Keratinocyte (primary cell): Measurements from ENCODE around the gene CWH43. TPM values are rescaled to one million over a fixed set of nuclear protein-coding genes. Genes with fewer than 3 reads are reported as not detected.

Experiments used
- DNase-seq: peaks from one replicate; pipeline ENCODE4 v3.0.0-alpha.2; 2011; ENCODE audit warnings: low read depth, missing footprints, low spot score
- FAIRE-seq: peaks from 2 replicates; lab custom pipeline; 2011; peaks lifted over from hg19 to GRCh38; lab: Jason Lieb, UNC
- H2AFZ ChIP-seq: 2 replicates; pipeline ENCODE4 v1.6.0; 2012; ENCODE audit warnings: low read length, control low read depth, inconsistent platforms; ENCODE audit not compliant: control insufficient read depth
- H3K27ac ChIP-seq: 2 replicates; pipeline ENCODE4 v1.5.1; 2011; ENCODE audit warnings: low read length; ENCODE audit not compliant: control insufficient read depth, insufficient read depth
- H3K27me3 ChIP-seq: 3 replicates; pipeline ENCODE4 v1.6.0; 2011; ENCODE audit warnings: low read length; ENCODE audit not compliant: control insufficient read depth, insufficient read depth; ENCODE audit errors: extremely low read depth
- H3K36me3 ChIP-seq, 2 experiments: 2 replicates in 1 of 2; 3 replicates in 1 of 2; pipeline ENCODE4 v1.5.1; 2011; ENCODE audit warnings: low read length in 2 of 2, mild to moderate bottlenecking in 1 of 2; ENCODE audit not compliant: control insufficient read depth in 2 of 2, insufficient read depth in 2 of 2; ENCODE audit errors: extremely low read depth in 1 of 2
- H3K4me1 ChIP-seq: 3 replicates; pipeline ENCODE4 v1.5.1; 2011; ENCODE audit warnings: low read length; ENCODE audit not compliant: control insufficient read depth, insufficient read depth; ENCODE audit errors: extremely low read depth
- H3K4me2 ChIP-seq: 3 replicates; pipeline ENCODE4 v1.6.0; 2011; ENCODE audit warnings: low read depth, low read length; ENCODE audit not compliant: control insufficient read depth, insufficient read depth; ENCODE audit errors: extremely low read depth
- H3K4me3 ChIP-seq, 3 experiments: fragments of 200-600 bp in 1 of 3; sonication (generic) in 1 of 3; 2 replicates in 2 of 3; 3 replicates in 1 of 3; pipeline ENCODE4 v1.5.1; 2011 to 2016; ENCODE audit warnings: low read length in 3 of 3, mild to moderate bottlenecking in 3 of 3, control low read depth in 2 of 3, inconsistent platforms in 1 of 3, low read depth in 1 of 3, mixed read lengths in 1 of 3, mixed run types in 1 of 3, moderate library complexity in 1 of 3; ENCODE audit not compliant: control insufficient read depth in 2 of 3, insufficient read depth in 2 of 3; ENCODE audit errors: extremely low read depth in 1 of 3
- H3K79me2 ChIP-seq: 2 replicates; pipeline ENCODE4 v1.6.0; 2012; ENCODE audit warnings: low read length; ENCODE audit not compliant: control insufficient read depth, insufficient read depth
- H3K9ac ChIP-seq: 3 replicates; pipeline ENCODE4 v1.6.0; 2011; ENCODE audit warnings: low read length; ENCODE audit not compliant: control insufficient read depth, insufficient read depth; ENCODE audit errors: extremely low read depth
- H3K9me1 ChIP-seq: 3 replicates; pipeline ENCODE4 v1.6.0; 2011; ENCODE audit warnings: low read length; ENCODE audit not compliant: control insufficient read depth, insufficient read depth; ENCODE audit errors: extremely low read depth
- H3K9me3 ChIP-seq: 2 replicates; pipeline ENCODE4 v1.5.1; 2012; ENCODE audit warnings: low read depth, low read length; ENCODE audit not compliant: control insufficient read depth
- H4K20me1 ChIP-seq: 3 replicates; pipeline ENCODE4 v1.6.0; 2011; ENCODE audit warnings: low read length; ENCODE audit not compliant: control insufficient read depth, insufficient read depth; ENCODE audit errors: extremely low read depth
- CTCF ChIP-seq, 3 experiments: IDR thresholded peaks in 1 of 3; conservative IDR thresholded peaks in 1 of 3; optimal IDR thresholded peaks in 1 of 3; 2 replicates in 2 of 3; 3 replicates in 1 of 3; pipeline versions ENCODE3 to v1.5.1; 2011; ENCODE audit warnings: low read length in 3 of 3, mild to moderate bottlenecking in 3 of 3, moderate library complexity in 2 of 3, control low read depth in 1 of 3, inconsistent platforms in 1 of 3; ENCODE audit not compliant: insufficient read depth in 2 of 3; ENCODE audit errors: extremely low read depth in 1 of 3
- EZH2 ChIP-seq: IDR thresholded peaks from one replicate; pipeline ENCODE4 v1.6.1; 2012; ENCODE audit warnings: inconsistent platforms, mild to moderate bottlenecking, low read length, moderate library complexity
- dilution Hi-C: fragments of 300-500 bp; cut with MboI; formaldehyde crosslinking; loops from one replicate; pipeline ENCODE4 v1.7.0; 2020; ENCODE audit warnings: low sequenced_read_pairs; ENCODE audit not compliant: extremely low pct_ligation_motif_present
- polyA plus RNA-seq, 5 experiments: library from polyadenylated mRNA; depleted of rRNA in 3 of 5; stranded (reverse) in 3 of 5; stranded (forward) in 1 of 5; unstranded in 1 of 5; fragments of >200 nt; gene quantifications; 1 replicate in 1 of 5; 2 replicates in 3 of 5; 3 replicates in 1 of 5; pipeline versions ENCODE4 v1.2.1 to v1.2.3, GENCODE V29; 2011 to 2012; ENCODE audit warnings: missing spikeins in 2 of 5, low read depth in 1 of 5, low replicate concordance in 1 of 5

The CWH43 gene
- polyA plus RNA-seq, 1 donor (not counting 4 experiments of a cell fraction or from before 2014, with no cell fraction given) = 10.9 TPM

- Histone ChIP-seq H3K4me1 (no peaks in the 10 kb centered on the region), H3K9me3 (no peaks in the 10 kb centered on the region), H2AFZ (no peak overlapping the region), H3K4me2 (no peak overlapping the region), H3K4me3 (no peak overlapping the region), H4K20me1 (no peaks in the 10 kb centered on the region), H3K27me3 (no peaks in the 10 kb centered on the region), H3K9me1 (no peaks in the 10 kb centered on the region), H3K9ac (no peak overlapping the region), H3K27ac (no peak overlapping the region), H3K79me2 (no peaks in the 10 kb centered on the region), H3K36me3 (peaks cover 0 to 2% of the 10 kb centered on the region in 2 experiments)
- DNase-seq (no peak), FAIRE-seq (no peak)
- dilution Hi-C loops = no loop called here
- no peak for TF ChIP-seq EZH2
- TF ChIP-seq CTCF (optimal IDR thresholded peaks at IDR 0.05 in 1 of 3, IDR thresholded peaks at IDR 0.05 in 1 of 3, conservative IDR thresholded peaks at IDR 0.05 in 1 of 3; ENCODE audit: extremely low read depth in 1 of 3, insufficient read depth in 2 of 3, low read length in 3 of 3) = no peak
Observed at GRCh38 chr4:49044270-49044669, 58.2 kb downstream of the CWH43 start.

GRCh38 chr4:49058306-49058705, 72.2 kb downstream of the CWH43 start:
- Histone ChIP-seq H3K27me3 (no peaks in the 10 kb centered on the region), H3K4me3 (no peak overlapping the region), H3K9ac (no peak overlapping the region), H3K27ac (no peak overlapping the region), H3K79me2 (no peaks in the 10 kb centered on the region), H3K9me1 (no peaks in the 10 kb centered on the region), H3K4me2 (no peak overlapping the region), H4K20me1 (no peaks in the 10 kb centered on the region), H3K9me3 (no peaks in the 10 kb centered on the region), H3K4me1 (no peaks in the 10 kb centered on the region), H3K36me3 (no peaks in the 10 kb centered on the region), H2AFZ (no peak overlapping the region)
- DNase-seq = no peak
- no peak for FAIRE-seq
- dilution Hi-C loops = no loop called here
- TF ChIP-seq EZH2 (no peak), CTCF (optimal IDR thresholded peaks at IDR 0.05 in 1 of 3, IDR thresholded peaks at IDR 0.05 in 1 of 3, conservative IDR thresholded peaks at IDR 0.05 in 1 of 3; ENCODE audit: extremely low read depth in 1 of 3, insufficient read depth in 2 of 3, low read length in 3 of 3) (no peak)
